Measurements from ENCODE around the gene CALML3.
"Not testable (repeated sequence)": the region's sequence is repeated elsewhere in the genome, so short reads cannot be mapped to it uniquely, and the experiment has no call there.

CALML3 gene

DNA sequence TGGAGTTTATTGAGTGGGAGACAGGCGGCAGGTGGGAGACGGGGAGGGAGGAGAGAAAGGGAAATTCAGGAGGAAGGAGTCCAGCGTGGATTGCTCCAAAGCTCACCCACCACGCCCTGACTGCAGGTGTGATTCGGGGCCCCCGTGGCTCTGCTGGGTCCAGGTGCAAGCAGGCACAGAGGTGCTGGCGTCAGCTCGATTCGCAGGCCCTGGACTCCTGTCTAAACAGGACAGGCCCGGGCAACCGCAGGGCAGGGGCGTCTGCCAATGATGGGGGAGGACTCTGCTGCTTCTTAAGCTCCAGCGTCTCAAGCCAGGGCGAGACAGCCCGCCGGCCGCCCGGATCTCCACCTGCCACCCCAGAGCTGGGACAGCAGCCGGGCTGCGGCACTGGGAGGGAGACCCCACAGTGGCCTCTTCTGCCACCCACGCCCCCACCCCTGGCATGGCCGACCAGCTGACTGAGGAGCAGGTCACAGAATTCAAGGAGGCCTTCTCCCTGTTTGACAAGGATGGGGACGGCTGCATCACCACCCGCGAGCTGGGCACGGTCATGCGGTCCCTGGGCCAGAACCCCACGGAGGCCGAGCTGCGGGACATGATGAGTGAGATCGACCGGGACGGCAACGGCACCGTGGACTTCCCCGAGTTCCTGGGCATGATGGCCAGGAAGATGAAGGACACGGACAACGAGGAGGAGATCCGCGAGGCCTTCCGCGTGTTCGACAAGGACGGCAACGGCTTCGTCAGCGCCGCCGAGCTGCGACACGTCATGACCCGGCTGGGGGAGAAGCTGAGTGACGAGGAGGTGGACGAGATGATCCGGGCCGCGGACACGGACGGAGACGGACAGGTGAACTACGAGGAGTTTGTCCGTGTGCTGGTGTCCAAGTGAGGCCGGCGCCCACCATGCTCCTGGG is at the start of gene CALML3:
TSS of gene CALML3 (plus strand) at position 321 of the 920 bp plus-strand sequence. CDS start at position 446, 125 bp downstream.
- peak; percentile 71 for DNase-seq

DNA sequence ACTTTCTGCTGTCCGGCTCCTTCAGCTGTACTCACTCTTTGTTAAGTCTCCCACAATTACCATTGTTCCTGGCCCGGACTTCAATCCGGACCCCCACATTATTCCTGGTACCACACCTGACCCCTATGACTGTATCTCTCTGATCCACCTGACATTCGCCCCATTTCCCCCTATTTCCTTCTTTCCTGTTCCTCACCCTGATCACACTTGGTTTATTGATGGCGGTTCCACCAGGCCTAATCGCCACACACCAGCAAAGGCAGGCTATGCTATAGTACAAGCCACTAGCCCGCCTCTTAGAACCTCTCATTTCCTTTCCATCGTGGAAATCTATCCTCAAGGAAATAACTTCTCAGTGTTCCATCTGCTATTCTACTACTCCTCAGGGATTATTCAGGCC is 49.7 kb upstream of the CALML3 start:
- DNase-seq = not testable (repeated sequence)

DNA sequence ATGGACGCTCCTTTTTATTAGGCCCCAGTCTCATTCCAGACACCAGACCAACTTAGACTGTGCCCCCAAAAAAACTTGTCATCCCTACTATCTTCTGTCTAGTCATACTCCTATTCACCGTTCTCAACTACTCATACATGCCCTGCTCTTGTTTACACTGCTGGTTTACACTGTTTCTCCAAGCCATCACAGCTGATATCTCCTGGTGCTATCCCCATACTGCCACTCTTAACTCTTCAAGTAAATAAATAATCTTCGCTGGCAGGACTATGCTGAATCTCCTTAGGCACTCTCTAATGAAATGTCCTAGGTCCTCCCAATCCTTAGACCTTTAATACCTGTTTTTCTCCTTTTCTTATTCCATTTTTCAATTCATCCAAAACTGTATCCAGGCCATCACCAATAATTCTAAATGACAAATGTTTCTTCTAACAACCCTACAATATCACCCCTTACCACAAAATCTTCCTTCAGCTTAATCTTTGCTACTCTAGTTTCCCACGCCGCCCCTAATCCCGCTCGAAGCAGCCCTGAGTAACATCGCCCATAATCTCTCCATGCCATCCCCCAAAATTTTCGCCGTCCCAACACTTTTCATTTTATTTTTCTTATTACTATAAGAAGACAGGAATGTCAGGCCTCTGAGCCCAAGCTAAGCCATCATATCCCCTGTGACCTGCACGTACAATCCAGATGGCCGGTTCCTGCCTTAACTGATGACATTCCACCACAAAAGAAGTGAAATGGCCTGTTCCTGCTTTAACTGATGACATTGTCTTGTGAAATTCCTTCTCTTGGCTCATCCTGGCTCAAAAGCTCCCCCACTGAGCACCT is 48.6 kb upstream of the CALML3 start:
- not testable (repeated sequence) for DNase-seq

- DNase-seq = no peak
Measured at GRCh38 chr10:5476918-5477525, 47.7 kb upstream of the CALML3 start.

DNA sequence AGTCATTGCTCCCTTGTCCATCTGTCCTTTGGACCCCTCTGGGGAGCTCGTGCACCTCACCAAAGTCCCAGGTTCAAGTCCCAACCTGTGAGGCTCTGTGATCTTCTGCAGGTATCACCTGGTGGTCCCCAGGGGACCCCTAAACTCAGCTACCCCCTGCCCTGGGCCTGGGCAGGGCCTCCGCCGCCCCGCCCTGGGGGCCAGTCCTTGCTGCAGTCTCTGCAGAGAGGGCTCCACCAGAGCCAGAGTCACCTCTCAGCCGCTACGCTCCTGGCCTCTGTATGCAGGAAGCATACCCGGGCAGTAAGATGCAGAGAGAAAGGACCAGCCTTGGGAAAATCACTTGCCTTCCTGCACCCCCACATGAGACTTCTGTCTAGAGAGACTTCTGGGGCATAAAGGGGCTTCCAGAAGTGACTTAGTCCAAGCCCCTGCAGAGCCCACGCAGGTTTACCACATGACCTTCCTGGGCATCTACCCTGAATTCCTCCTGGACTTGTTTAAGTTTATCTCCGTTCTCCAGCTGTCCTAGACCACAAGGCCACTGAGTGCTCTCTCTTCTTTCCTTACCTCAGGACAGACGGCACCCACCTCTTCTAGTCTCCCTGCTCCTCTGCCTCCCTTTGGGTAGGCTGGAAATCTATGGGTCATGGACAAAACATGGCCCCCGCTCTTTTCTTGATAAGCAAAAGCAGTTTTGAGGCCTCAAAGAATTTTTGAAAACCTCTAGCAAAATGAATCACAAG is 46.6 kb upstream of the CALML3 start:
- no peak for DNase-seq

DNA sequence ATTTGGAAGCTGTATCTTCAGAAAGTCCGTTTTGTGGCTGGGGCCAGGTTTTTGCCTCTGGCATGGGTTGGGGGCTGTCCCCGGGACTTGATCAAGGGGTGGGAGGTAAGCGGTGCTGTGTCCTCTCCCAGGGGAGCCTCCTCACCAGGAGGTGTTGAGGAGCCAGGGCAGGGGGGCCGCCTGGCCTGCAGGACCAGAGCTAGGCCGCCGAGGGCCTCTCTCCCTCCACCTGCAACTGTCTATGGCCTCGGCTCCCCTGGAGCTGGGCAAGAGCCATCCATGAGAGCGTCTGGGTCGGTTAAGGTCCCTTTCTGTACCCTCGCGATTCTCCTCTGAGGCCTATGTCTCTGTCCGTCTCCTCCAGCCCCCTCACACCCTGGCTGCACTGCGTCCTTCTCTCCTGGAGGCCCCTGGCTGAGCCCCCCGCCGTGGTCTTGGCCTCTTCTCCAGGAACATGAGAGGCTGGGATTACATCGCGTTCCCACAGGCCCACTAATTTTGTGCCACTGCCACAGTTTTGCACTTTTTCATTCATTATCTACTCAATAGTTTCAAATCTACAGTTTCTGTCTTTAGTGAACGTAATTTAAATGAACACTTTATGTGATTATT is 46.0 kb upstream of the CALML3 start:
- DNase-seq = no peak

- DNase-seq = no peak
Measured at GRCh38 chr10:5479481-5480161, 45.1 kb upstream of the CALML3 start.

DNA sequence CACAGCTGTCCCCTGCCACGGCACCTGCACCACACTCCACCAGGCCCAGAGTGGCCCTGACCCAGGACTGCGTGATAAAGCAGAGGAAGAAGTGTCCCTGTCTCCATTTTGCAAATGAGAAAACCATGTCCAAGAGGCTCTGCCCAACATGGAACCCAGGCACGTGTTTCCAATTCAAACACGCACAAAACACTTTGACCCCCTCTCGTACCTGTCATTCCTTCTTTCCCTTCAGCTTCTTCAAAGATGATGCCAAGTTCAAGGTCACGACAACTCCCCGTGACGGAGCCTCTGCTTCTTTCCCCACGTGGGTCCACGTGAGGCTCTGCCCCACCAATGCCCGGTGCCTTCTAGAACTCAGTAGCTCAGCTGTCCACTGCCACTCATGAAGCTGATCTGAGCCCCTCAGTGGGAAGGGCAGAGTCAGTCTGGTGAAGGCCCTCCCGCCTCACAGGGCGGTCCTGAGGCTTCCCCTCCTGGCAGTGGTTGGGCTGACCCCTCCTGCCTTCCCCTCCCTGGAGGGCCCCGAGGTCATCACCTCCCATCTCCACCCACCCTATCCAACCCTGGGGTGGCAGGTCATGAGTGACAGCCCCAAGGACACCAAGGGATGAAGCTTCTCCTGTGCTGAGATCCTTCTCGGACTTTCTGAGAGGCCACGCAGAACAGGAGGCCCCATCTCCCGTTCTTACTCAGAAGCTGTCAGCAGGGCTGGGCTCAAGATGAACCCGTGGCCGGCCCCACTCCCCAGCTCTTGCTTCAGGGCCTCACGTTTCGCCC is 44.4 kb upstream of the CALML3 start:
- DNase-seq = no peak

DNA sequence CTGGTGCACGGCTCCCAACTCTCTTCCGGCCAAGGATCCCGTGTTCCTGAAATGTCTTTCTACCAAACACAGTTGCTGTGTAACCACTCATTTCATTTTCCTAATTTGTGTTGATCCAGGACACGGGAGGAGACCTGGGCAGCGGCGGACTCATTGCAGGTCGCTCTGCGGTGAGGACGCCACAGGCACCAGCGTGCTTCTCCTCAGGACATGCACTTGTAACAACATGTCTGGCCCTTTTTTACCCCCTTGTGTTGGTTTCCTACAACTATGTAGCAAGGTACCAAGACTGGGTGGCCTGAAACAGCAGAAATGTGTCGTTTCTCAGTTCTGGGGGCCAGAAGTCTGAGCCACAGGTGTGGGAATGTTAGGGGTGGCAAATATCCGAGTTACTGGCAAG is 43.6 kb upstream of the CALML3 start:
- DNase-seq = no peak

DNA sequence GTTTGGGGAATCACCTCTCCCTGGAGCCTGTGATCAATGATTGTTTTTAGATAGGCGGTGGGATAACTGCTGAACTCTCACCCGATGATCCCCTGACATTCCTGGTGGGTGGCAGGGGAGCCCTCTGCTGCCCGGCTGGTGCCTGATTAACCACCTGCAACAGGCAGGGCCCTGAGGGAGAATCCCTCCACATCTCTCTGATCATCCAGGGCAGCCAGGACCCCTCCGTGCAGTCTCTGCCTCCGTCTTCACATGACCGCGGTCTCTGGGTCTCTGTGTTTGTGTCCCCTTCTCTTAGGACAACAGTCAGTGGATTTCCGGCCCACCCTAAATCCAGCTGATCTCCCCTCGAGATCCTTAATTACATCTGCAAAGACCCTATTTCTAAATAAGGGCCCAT is 42.7 kb upstream of the CALML3 start:
- DNase-seq = no peak

- DNase-seq = no peak
Measured at GRCh38 chr10:5484205-5484604, 40.6 kb upstream of the CALML3 start.

DNA sequence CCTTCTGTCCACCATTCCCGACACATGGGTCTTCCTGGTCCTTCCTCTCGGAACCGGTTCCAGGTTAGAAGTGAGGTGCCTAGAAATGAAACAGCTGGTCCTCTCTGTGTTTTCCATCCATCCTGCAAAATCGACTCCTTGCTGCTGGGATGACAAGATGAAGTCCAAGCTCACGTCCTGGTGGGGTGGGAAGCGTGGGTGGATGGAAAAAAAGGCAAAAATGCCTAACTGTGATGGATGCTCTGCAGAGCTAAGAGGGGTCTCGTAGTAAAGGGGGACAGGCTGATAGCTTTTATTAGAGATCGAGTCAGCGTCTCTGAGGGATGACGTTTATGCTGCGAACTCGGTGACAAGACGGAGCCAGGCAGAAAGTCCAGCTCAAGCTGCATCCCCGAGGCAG is 39.5 kb upstream of the CALML3 start:
- DNase-seq = no peak

- no peak for DNase-seq
Measured at GRCh38 chr10:5485948-5486852, 38.6 kb upstream of the CALML3 start.

- no peak for DNase-seq
Measured at GRCh38 chr10:5486853-5487235, 37.9 kb upstream of the CALML3 start.

DNA sequence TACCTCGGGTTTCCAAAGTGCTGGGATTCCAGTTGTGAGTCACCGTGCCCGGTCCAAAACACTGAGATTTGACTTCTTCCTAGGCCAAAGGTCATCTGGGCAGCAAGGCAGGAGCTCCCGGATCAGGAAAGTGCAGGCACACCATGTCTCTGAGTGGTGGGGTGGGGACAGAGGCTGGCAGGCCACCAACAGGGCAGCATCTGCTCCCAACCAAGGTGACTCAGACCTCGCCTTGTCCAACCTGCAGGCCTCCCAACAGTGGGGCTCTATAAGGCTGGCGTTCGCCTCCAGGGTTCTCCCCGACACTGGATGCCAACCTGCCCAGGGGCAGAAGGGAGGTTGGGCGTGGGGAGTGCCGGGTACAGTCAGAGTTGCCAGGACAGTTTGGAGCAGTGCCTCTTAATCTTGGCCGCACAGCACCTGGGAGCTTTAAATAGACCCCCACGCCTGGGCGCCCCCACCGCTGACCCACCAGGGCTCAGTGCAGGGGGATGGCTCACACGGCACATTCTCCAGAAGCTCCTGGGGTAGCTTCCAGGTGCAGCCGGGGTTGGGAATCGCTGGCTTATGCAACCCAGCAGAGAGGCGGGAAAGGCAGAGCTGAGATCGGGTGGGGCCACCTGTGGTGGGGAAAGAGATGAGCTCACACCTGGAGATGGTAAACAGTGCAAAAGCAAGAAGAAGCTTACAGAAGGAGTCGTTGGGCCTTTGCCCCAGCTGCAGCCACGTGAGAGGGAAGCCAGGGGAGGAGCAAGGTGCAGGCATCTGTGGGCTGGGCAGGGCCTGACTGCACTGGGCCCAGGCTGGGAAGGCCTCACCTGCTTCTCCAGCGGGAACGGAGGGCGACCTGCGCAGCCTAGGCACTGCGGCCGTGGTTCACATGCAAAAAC is 36.2 kb upstream of the CALML3 start:
- DNase-seq = no peak

GRCh38 chr10:5490032-5490431 is 34.7 kb upstream of the CALML3 start:
- DNase-seq = no peak

GRCh38 chr10:5490698-5491464 is 33.9 kb upstream of the CALML3 start:
- DNase-seq = no peak

- no peak for DNase-seq
Measured at GRCh38 chr10:5491477-5491876, 33.3 kb upstream of the CALML3 start.
